ENCODE measurements around the gene GH2.

GRCh38 chr17:63845509-63845908 is 36.2 kb downstream of the GH2 start:
- TF ChIP-seq CTCF (IDR thresholded peaks at IDR 0.05 in 4 of 5, conservative IDR thresholded peaks at IDR 0.05 in 1 of 5) (no peak), POLR2A (IDR thresholded peaks at IDR 0.05) (no peak)
